ENCODE measurements around the gene TRPC4.

TRPC4 gene

DNA sequence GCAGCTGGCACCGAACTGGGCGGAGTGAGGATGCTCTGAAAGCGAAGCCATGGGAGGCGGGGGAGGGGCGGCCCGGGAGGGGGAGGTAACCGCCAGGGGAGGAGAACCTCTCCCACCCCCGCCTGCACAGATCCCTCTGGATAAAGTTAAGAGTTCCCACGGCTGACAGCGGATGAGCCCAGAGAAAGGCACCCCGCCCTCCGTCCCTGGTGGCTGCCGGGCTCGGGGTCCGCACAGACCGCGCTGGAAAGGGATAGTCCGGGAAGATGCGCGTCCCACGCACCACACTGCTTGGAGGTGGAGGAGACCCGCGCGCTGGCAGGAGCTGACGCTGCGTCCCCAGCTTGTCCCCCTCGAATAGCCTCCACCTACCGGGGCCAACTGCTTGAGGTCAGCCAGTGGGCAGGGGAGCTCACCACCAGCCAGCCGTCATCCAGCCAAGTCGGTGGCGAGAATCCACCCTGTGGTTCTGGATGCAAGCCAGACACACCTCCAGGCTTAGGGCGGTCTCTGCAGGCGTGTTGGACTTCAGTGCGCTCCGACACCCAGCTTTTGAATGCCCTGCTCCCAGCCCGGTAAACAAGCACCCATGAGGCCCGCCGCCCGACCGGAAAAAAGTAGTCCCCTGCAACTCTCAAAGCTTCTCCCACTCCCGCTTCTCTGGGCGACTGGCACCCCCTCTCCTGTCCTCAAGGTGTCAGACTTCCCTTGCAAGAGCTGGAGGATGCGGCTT lies at the start of gene TRPC4:
Gene TRPC4 (minus strand): TSS at position 17 of the 733 bp plus-strand sequence. CDS start 86,439 bp downstream, outside the sequence.
- DNase-seq = no peak

DNA sequence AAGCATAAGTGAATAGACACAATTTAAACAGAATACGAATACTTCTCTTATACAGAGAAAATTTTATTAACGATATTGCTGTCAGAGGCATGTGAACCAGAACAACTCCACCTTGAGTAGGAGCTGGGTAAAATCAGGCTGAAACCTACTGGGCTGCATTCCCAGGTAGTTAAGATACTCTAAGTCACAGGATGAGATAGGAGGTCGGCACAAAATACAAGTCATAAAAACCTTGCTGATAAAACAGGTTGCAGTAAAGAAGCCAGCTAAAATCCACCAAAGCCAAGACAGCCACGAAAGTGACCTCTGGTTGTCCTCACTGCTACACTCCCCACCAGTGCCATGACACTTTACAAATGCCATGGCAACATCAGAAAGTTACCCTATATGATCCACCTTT lies 49.2 kb upstream of the TRPC4 start:
- no peak for DNase-seq

DNA sequence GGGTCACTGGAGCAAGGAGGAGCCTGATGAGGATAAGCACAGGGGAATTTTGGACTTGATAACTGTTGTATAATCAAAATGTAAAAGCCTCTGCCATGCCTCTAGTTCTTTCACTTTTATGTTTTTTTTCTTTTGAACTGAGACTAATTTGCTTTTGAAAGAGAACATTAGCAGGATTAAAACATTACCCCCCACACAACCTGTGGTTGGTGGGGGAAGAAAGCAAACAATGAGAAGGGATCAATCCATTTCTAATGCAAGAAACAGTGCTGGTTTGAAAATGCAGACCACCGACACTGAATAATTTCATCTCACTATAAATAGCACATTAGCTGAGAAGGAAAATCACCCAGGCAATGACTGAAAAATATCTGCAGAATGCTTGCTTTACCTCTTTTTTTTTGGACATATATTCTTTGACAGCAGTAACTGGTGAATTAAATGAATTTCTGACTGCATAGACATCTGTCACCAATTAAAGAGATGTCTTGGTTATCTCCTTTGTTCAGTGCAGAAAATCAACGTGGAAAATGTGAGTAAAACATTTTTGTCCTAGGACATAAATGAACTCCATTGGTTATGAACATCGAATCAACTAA lies 48.6 kb upstream of the TRPC4 start:
- no peak for DNase-seq

DNA sequence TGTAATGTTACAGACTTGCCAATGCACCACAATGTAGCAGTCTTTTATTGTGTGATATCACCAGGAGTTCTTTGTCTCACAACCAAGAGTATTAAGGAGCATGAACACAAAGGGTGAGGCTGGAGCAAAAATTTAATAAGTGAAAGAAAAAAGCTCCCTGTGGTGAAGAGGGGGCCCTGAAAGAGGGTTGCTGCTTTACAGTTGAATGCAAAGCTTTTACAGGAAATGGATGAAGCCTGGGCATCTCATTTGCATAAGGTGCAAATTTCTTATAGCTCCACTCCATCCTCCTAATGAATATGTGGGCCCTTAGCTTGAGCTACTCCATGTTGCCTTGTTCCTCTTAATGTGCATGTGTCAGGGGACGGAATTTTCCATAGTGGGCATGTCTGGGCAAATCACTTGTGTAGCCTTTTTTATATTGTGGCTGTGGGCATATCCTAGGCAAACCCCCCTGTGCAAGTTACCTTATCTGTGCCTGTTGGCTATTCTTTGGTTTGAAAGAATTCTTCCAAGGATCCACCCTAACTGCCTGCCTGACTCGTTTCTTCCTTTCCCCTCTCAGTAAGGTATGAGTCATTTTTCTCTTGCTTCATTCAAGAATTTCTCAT lies 45.3 kb upstream of the TRPC4 start:
- DNase-seq = no peak

DNA sequence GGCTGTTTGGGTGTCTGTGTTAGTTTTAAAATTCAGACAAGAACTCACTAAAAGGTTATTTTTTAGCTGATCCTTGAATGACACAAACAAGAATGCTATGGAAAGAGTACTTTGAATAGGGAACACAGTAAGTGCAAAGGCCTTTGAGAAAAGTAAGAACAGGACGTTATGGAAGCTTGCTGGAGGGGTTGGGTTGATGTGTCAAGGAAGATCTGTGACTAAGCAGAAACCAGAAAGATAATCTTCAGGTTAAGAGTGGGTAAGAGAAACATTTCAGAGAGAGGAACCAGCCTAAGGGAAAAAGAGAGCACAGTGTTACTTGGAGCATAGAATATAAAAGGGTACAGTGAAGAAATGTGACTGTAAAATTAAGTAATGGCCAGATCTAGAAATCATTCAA lies 41.2 kb upstream of the TRPC4 start:
- no peak for DNase-seq

DNA sequence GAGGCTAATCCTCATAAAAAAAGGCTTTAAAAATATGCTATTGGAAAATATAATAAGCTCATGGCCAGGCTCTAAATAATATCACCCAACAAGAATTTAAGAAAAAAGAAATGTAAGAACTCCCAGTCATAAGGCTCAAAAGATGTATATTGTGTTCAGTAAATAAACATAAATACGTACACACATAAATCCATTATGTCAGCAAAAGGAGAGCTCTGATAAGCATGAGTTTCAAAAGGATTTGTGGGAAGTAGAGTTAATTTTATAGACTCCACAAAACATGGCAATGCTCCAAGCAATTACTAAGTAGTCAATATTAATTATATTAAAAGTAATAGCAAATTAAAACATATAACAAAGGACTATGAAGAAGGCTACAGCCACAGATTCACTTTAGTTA lies 37.3 kb upstream of the TRPC4 start:
- no peak for DNase-seq

DNA sequence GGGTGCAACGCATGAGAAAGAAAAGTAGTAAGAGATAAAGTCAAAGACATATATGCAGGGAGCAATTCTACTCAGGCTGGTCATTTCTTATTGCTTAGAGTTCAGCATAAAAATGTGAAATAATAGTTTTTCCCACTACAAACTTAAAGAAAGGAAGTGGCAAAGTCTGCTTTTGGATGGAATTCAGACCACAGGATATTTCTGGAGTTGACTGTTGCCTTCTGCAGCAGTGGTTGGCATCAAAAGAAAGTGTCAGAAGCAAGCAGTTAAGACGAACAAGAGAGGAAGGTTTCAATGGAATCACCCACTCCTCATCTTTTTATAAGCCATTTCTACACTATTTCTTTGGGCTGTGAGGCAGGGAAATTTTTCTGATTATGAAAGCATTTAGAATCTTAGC lies 36.2 kb upstream of the TRPC4 start:
- DNase-seq = no peak

DNA sequence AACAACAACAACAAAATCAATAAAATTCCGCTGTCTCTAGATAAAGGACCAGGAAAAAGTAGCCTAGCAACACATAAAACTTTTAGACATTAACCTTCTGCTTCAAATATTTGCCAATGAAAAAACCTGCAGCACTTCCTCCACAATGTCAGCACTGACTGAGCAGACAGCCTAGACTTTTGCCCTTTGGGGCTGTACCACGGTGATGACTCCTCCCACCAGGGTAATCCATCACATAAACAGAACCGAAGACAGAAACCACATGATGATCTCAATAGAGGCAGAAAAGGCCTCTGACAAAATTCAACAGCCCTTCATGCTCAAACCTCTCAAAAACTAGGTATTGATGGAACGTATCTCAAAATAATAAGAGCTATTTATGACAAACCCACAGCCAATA lies 30.2 kb upstream of the TRPC4 start:
- no peak for DNase-seq

DNA sequence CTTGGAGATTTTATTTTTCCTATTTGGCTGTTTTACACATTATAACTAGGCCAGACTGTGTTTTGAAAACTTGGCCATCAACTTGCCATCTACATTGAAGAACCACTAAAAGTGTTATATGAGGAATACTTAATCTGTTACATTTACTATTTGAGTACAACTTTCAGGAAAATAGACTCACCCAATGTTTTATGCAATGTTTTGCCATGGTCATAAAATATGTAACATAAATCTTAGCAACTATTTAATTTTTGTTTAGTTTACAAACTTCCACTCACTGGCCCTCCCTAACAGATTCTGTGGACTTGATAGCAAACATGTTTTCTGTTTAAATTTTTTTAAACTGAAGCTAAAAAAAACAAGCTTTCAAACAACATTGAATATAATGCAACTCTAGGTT lies 23.7 kb upstream of the TRPC4 start:
- no peak for DNase-seq

DNA sequence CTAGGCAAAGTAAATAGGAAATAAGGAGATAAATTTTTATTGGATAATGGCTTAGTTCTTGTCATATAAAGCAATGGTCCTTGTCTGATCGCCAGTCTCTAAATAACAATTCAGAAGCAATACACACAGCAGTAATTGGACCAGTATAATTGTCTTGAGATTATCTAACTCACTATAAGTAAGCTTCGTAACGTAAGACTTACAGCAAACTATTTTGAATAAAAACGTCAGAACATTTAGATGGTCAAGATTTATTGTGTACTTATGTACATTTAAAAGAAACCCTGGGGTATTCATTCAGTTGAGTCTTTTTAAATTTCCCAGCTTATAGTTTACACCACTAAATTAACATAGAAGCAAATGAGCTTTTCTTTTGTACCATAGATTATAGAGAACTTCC lies 20.2 kb upstream of the TRPC4 start:
- no peak for DNase-seq

DNA sequence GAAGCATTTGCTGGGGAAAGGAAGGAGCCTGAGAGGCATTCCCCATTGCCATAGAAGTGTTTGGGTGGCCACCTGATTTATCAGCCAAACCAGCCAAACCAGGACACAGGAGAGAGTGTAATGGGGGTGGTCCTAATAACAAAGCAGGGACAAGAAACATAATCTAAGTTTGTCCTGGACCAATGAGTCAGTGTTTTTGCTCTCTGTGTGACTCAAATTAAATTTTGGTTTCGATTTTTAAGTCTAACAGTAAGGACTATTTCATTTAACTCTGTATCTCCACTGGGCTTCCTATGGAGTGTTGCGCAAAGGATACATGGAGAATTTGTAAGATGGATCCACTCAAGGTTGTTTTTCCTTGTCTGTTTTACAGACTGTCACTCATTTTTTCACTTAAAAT lies 19.5 kb upstream of the TRPC4 start:
- no peak for DNase-seq

DNA sequence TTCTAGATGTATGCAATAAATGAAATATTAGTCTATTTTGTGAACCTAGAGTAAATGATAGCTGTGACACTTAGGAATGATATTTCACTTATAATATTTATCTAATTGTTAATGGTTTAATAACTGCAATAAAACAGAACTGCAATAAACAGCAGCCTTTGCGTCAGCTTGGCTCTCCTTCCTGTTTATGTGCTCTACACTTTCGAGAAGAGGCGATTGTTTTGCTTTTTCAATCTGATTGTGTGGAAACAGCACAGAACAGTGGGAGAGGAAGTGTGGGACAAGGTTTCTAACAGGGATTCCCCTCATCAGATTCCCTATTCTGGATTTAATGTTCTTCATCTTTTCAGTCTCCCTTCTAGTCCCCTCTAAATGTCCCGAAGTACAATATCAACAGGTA lies 17.3 kb upstream of the TRPC4 start:
- DNase-seq = no peak

DNA sequence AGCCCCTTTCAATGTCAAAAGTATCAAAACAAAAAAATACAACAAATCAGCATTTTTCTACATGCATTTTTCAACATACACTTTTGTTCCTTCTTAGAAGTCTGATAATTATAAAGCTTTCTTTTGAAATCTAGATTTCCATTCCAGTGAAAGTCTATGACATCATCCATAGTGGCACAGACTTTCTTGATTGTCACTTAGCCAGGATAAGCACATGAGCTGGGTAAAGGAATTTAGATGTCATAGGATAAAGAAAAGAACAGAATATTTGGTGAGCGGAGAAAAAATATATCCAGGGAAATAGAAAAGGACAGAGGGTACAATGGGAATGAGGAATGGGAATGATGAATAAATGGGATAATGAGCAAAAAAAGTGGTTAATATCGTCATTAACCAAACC lies 15.1 kb upstream of the TRPC4 start:
- no peak for DNase-seq

DNA sequence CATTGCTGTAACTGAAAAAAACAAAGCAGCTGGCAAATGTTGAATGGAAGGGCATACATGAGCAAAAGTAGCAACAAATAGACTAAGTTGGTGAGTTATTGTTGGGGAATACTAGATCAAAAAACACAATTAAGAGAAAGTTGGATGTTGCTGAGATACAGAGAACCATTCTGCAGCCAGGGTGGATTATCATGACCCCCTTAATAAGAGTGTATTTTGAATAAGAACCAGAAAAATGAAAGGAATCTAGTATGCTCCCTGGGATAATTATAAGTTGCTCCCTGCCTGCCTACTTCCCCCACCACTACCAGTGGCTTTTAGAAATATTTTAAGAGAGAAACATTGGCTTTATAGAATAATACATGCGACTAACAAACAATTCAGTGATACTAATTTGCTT lies 14.5 kb upstream of the TRPC4 start:
- no peak for DNase-seq

DNA sequence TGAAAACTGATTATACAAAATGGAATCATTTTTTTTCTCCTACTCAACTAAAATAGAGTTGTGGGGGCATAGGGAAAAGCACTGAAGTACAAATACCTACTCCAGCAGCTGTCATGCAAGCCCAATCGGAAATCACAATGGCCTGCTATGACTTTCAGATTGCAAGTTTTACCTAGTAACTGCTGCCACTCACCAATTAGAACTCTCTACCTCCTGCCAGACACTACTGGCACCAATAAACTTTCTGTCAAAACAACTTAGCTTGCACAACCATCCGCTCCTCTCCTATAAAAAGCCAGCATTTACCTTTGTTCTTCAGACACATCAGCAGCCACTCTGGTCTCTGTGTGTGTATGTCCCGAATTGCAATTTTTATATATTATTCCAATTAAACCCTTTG lies 9.3 kb upstream of the TRPC4 start:
- no peak for DNase-seq

DNA sequence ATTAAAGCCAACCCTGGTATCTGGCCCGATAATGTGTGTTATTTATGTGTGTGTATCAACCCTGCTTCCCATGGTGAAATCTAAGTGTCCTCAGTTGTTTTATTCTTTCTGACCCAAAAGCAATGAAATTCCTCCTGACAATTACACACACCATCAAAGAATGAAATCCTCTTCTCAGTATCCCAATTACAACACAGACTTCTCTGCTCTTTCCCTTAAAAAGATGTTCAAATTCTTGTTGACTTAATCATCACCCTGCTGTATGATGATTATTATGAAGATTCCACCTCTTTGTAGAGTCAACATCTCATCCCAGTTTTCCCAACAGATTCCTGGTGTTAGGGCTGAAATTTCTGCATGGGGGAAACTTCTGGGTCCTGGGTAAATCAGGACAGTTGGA lies 8.9 kb upstream of the TRPC4 start:
- no peak for DNase-seq

DNA sequence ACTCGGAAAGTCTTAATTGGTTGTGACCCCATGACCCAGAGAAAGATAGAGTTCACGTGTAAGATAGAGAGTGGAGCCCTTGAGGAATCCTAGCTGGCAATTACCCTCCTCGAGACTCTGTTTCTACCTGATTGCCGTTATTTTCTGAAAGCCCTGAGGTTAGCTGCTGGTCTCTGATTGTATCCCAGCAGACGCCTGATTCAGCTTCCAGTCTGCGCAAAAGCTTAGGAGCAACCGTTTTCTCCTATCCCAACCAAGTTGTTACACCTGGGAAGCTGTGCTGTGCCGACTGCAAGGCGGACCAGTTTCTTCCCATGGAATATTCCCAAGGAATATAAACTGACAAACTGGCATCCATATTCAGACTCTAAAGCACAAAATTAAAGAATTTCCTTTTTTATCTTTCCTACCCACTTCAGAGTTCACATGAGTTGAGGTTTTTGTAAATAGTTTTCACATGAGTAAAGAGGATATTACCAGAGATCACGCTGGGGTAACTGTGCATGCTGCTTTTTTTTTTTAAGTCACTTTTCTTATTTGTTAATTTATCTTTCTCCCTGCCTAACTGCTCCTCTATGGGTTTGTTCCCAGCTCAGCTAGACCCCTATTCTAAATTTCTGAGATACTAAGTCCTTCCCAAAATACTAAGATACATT lies 1.5 kb upstream of the TRPC4 start:
- no peak for DNase-seq

DNA sequence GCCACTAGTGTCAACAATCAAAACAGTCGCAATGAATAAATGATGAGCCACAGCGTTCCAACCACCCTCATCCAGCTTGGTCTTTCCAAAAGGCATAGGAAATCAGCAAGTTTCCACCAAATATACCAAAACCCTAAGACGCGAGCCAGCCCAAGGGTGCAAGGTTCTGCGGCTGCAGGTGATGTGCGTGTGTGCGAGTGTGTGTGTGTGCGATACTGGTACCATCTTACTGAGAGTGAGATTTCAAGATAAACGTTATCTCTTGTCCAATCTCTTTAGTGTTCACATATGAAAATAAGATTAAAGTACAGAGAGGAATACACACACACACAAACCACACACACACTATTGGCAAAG lies 895 bp upstream of the TRPC4 start:
- no peak for DNase-seq

DNA sequence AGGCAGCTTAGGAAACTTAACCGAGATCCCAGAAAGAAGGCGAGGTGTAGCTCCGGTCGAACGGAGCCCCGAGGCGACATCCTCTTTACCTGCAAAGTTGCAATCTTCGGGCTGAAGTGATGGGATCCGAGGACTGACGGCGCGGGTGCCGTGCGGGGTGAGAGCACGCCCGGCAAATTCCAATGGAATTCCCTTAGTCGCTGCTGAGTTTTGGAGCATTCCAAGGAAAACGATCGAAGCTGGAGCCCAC lies 141 bp downstream of the TRPC4 start:
- DNase-seq = no peak

DNA sequence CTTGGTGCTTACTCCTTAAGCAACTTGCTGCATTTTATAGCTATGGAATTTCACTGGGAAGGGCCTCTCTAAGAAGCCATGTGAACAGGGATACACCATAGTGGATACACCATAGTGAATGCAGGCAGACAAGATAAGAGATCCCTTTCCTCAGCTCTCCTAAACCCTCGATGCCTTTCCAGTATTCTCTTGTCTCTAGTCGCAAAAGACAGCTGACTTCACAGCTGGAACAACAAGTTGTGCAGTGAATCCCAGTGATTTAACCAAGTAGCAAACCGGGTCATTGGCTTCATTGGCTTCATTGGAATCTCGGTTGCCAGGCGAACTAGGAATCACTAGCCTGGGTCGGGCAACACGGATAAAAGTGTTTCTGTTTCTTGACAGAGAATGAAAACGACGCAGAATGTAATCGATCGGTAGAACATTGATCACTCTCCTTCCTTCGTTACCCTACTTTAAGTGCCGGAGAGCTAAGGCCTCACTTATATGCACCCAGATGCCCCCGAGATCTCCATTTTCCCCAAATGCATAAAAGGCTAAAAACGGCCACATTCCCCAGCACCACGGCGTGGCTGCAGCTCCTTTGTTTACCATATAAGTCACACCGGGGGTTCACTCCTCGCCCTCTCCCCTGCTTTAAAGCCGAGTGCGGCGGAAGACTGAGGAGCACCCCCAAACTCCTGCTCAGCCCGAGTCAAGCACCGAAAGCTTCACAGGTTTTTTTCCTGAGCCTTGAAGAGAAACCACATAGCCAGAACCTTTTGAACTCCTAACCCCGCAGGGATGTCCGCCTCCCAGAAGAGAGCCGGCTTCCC lies 674 bp downstream of the TRPC4 start:
- no peak for DNase-seq

DNA sequence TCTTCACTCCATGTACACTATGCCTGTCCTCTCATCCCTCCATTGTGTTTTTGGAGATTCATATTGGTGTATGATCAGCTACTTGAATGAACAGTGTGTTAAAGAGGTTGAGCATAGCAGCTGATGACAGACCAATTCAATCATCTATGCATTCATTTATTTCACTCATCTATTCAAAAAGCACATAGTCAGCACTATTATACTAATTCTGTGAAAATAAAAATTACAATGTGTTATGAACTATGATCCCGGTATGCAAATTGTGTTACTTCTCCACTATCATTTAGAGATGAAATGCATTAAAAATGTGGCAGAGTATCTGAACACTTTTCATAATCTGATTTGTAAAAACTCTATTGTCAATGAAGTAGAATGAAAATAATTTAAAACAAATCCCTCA lies 5.9 kb downstream of the TRPC4 start:
- no peak for DNase-seq

DNA sequence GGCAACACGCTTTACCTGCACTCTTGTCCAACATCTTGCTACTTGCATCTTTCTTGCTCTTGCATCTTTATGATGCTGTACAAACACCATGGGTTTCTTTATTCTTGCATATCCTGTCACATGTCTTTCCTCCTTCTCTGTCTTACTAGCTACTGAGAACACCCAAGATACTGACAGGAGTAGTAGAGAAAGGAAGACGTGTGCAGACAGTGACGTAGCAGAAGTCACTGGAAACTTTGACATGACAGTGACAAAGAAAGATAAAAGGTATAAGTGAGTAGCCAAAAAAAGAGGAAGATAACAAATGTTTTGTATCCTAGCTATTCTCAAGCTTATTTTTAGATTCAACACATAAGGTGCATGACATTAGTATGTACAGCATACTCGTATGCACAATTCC lies 34.2 kb downstream of the TRPC4 start:
- no peak for DNase-seq

DNA sequence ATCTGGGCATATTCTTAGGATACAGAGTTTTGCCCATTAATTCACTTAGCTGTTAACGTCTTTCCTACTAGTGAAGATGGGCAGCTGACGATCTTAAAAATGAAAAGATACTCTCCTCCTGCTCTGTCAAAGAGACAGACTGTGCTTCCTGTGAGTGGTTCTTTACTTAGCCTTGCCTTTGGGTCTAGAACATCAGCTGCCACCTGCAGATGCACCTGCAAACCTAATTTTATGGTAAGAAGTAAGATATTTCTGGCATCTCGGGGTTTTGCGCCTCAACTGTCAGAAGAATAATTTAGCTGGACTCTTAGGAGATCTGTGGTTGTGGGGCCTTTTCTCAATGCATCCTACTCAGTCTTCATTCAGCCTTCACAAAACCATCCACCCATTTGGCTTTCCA lies 36.2 kb downstream of the TRPC4 start:
- DNase-seq = no peak

DNA sequence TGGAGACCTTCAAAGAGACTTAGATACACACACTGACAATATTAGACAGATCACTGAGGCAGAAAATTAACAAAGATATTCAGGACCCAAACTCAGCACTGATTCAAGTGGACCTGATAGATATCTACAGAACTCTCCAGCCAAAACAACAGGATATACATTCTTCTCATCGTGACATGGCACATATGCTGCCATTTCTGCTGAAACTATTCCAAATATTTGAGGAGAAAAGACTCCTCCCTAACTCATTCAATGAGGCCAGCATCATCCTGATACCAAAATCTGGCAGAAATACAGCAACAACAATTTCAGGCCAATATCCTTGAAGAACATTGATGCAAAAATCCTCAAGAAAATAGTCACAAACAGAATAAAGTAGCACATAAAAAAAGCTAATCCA lies 53.3 kb downstream of the TRPC4 start:
- no peak for DNase-seq

Data from CD4-positive, alpha-beta T cell treated with Interleukin-6 for 4 hours (primary cell).